SK-N-SH (cell line): Measurements from ENCODE around the gene BCL11A.

ENCODE experiments used
- MAX ChIP-seq: IDR thresholded peaks from 2 replicates; pipeline ENCODE4 v1.4.0; 2012; ENCODE audit warnings: low read depth
- POLR2AphosphoS5 ChIP-seq: IDR thresholded peaks from 2 replicates; pipeline ENCODE4 v1.6.1; 2012; ENCODE audit warnings: low read depth, low read length

GRCh38 chr2:60413814-60414168 is 139.7 kb downstream of the BCL11A start:
- TF ChIP-seq MAX = no peak
- TF ChIP-seq POLR2AphosphoS5 = no peak
